ENCODE measurements around the gene ZSCAN22. TPM values are rescaled to one million over a fixed set of nuclear protein-coding genes. Genes with fewer than 3 reads are reported as not detected.

Gene ZSCAN22
- total RNA-seq, 1 donor from 2014 or later = 3.9 TPM

- H3K36me3 ChIP-seq = peaks cover 6 to 74% of the 10 kb centered on the region in 2 donors
- H3K9me3 ChIP-seq = peaks cover 10% of the 10 kb centered on the region
- H3K27ac ChIP-seq = no peak overlapping the region
- TF ChIP-seq CTCF (IDR thresholded peaks at IDR 0.05) (no peak), POLR2AphosphoS5 (IDR thresholded peaks at IDR 0.05; ENCODE audit: insufficient read depth in 1 of 2, low read depth in 1 of 2) (no peak), POLR2A (IDR thresholded peaks at IDR 0.05) (no peak)
- intact Hi-C loops (cut with DNase I) = no loop called here
- H3K4me1 ChIP-seq = no peaks in the 10 kb centered on the region
- no peak for DNase-seq (ENCODE audit: extremely low spot score in 2 of 2)
- no peaks in the 10 kb centered on the region for H3K27me3 ChIP-seq
- H3K4me3 ChIP-seq = no peak overlapping the region
Observed at GRCh38 chr19:58294743-58295374, 31.9 kb upstream of the ZSCAN22 start.

- TF ChIP-seq POLR2AphosphoS5 (IDR thresholded peaks at IDR 0.05; ENCODE audit: insufficient read depth in 1 of 2, low read depth in 1 of 2) = no peak
- H3K27ac ChIP-seq = no peak overlapping the region
- intact Hi-C loops (cut with DNase I) = no loop called here
- H3K27me3 ChIP-seq = no peaks in the 10 kb centered on the region
- no peak for DNase-seq (ENCODE audit: extremely low spot score in 2 of 2)
- no peaks in the 10 kb centered on the region for H3K4me1 ChIP-seq
- peaks cover 6 to 78% of the 10 kb centered on the region in 2 donors for H3K36me3 ChIP-seq
- H3K4me3 ChIP-seq = no peak overlapping the region
- peaks cover 10% of the 10 kb centered on the region for H3K9me3 ChIP-seq
Observed at GRCh38 chr19:58296104-58296503, 30.7 kb upstream of the ZSCAN22 start.

- Histone ChIP-seq H3K36me3 (peaks cover 0 to 33% of the 10 kb centered on the region in 2 donors), H3K4me3 (no peak overlapping the region), H3K4me1 (peaks cover under 1% of the 10 kb centered on the region), H3K27ac (no peak overlapping the region), H3K27me3 (no peaks in the 10 kb centered on the region), H3K9me3 (peaks cover 4% of the 10 kb centered on the region)
- no peak for TF ChIP-seq CTCF (IDR thresholded peaks at IDR 0.05)
- no peak for DNase-seq (ENCODE audit: extremely low spot score in 2 of 2)
- intact Hi-C loops (cut with DNase I) = no loop called here
Observed at GRCh38 chr19:58300620-58301019, 26.2 kb upstream of the ZSCAN22 start.

- H3K4me3 ChIP-seq = peak overlapping the region in 1 of 2 donors; percentile 91
- peaks cover 15% of the 10 kb centered on the region for H3K4me1 ChIP-seq
- no peaks in the 10 kb centered on the region for H3K9me3 ChIP-seq
- H3K27ac ChIP-seq = no peak overlapping the region
- no peaks in the 10 kb centered on the region for H3K27me3 ChIP-seq
- intact Hi-C loops (cut with DNase I) = no loop called here
- no peak for TF ChIP-seq POLR2A (IDR thresholded peaks at IDR 0.05)
- TF ChIP-seq POLR2AphosphoS5 (IDR thresholded peaks at IDR 0.05; ENCODE audit: insufficient read depth in 1 of 2, low read depth in 1 of 2) = no peak
- DNase-seq (ENCODE audit: extremely low spot score in 2 of 2) = no peak
- peaks cover 0 to 13% of the 10 kb centered on the region in 2 donors for H3K36me3 ChIP-seq
Observed at GRCh38 chr19:58304255-58304654, 22.5 kb upstream of the ZSCAN22 start.

GRCh38 chr19:58304748-58305064 lies 22.1 kb upstream of the ZSCAN22 start:
- Histone ChIP-seq H3K9me3 (no peaks in the 10 kb centered on the region), H3K27ac (peak overlapping the region; percentile 82), H3K36me3 (peaks cover 0 to 13% of the 10 kb centered on the region in 2 donors), H3K4me3 (peak overlapping the region; percentile 89 to 91), H3K4me1 (peaks cover 15% of the 10 kb centered on the region), H3K27me3 (no peaks in the 10 kb centered on the region)
- no peak for DNase-seq (ENCODE audit: extremely low spot score in 2 of 2)
- intact Hi-C loops (cut with DNase I) = no loop called here
- TF ChIP-seq POLR2A (IDR thresholded peaks at IDR 0.05) (no peak), CTCF (IDR thresholded peaks at IDR 0.05) (no peak), POLR2AphosphoS5 (IDR thresholded peaks at IDR 0.05; ENCODE audit: insufficient read depth in 1 of 2, low read depth in 1 of 2) (no peak)

GRCh38 chr19:58305065-58305931 lies 21.5 kb upstream of the ZSCAN22 start, which contains the start of gene ERVK3-1:
ERVK3-1 (plus strand) TSS chr19:58305377; CDS start chr19:58312169, 6,792 bp downstream.
- H3K27ac ChIP-seq = peak within 1 kb of the TSS; percentile 82
- peaks cover 0 to 9% of the 10 kb centered on the region in 2 donors for H3K36me3 ChIP-seq
- H3K4me3 ChIP-seq = peak within 1 kb of the TSS; percentile 89 to 91
- peaks cover 15% of the 10 kb centered on the region for H3K4me1 ChIP-seq
- peak; percentile 98 to 100 for TF ChIP-seq POLR2AphosphoS5 (IDR thresholded peaks at IDR 0.05; ENCODE audit: insufficient read depth in 1 of 2, low read depth in 1 of 2)
- peak in 1 of 2 donors; percentile 75 for TF ChIP-seq POLR2A (IDR thresholded peaks at IDR 0.05)
- TF ChIP-seq CTCF (IDR thresholded peaks at IDR 0.05) = peak in 2 of 3 experiments; percentile 21 to 52
- no peaks in the 10 kb centered on the region for H3K27me3 ChIP-seq
- H3K9me3 ChIP-seq = no peaks in the 10 kb centered on the region
- intact Hi-C loops (cut with DNase I) = no loop called here
- peak in 1 of 2 donors; percentile 97 for DNase-seq (ENCODE audit: extremely low spot score in 2 of 2)

Measured in vagina (tissue), 2 donors.